BJ (cell line): ENCODE data around the gene STPG4. TPM values are rescaled to one million over a fixed set of nuclear protein-coding genes. Genes with fewer than 3 reads are reported as not detected.

Experiments used
- CTCF ChIA-PET: fragments of 350-600 bp; formaldehyde crosslinking; extraction: SDS; loops from one replicate; lab custom pipeline; 2021; ENCODE audit warnings: antibody characterized with exemption, inconsistent platforms; lab: Yijun Ruan, JAX
- POLR2A ChIA-PET: fragments of 300-600 bp; sonication (Branson Sonifier 250); formaldehyde crosslinking; extraction: SDS; loops from one replicate; lab custom pipeline; 2021; ENCODE audit warnings: antibody characterized with exemption; lab: Charles Lee
- DNase-seq: peaks from one replicate; pipeline ENCODE4 v3.0.0-alpha.2; 2011; ENCODE audit warnings: low read depth
- H3K27me3 ChIP-seq: 2 replicates; pipeline ENCODE4 v1.6.0; 2011; ENCODE audit warnings: low read length; ENCODE audit not compliant: control insufficient read depth, insufficient read depth
- H3K36me3 ChIP-seq: 2 replicates; pipeline ENCODE4 v1.5.1; 2011; ENCODE audit warnings: low read length; ENCODE audit not compliant: control insufficient read depth, insufficient read depth
- H3K4me3 ChIP-seq: 2 replicates; pipeline ENCODE4 v1.5.1; 2011; ENCODE audit warnings: low read depth, mild to moderate bottlenecking, control low read depth, low read length
- polyA plus RNA-seq: library from polyadenylated mRNA; depleted of rRNA; stranded (reverse); fragments of >200 nt; gene quantifications from 2 replicates; pipeline ENCODE4 v1.2.3, GENCODE V29; 2011
- TF ChIP-seq, protein P1 (sequence below): IDR thresholded peaks from 2 replicates; pipeline ENCODE4 v1.5.1; 2011; ENCODE audit warnings: low read depth, mild to moderate bottlenecking, control low read depth, inconsistent platforms, low read length, moderate library complexity; ENCODE audit not compliant: insufficient read depth

The STPG4 gene
- polyA plus RNA-seq, 1 experiment, result 0.06 TPM

DNA sequence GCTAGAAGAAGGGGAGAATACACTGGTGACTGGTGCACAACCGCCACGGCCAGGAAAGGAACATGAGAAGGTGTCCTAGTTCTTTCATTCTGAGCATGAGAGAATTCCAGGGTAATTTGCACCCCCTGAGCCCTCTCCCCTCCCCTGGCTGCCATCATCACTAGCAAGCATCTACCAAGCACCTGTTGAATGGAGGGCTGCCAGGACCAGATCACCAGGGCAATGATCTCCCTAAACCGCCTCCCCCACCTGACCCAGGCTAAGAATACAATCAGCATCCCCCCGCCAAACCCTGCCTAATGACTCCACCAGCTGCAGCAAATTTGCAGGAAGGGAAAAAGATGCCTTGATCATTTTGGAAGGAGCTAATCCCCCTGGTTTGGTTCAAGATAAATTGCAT lies 100.2 kb downstream of the STPG4 start:
- Histone ChIP-seq H3K4me3 (no peak overlapping the region), H3K36me3 (peaks cover 32% of the 10 kb centered on the region), H3K27me3 (no peaks in the 10 kb centered on the region)
- TF ChIP-seq, protein P1, sequence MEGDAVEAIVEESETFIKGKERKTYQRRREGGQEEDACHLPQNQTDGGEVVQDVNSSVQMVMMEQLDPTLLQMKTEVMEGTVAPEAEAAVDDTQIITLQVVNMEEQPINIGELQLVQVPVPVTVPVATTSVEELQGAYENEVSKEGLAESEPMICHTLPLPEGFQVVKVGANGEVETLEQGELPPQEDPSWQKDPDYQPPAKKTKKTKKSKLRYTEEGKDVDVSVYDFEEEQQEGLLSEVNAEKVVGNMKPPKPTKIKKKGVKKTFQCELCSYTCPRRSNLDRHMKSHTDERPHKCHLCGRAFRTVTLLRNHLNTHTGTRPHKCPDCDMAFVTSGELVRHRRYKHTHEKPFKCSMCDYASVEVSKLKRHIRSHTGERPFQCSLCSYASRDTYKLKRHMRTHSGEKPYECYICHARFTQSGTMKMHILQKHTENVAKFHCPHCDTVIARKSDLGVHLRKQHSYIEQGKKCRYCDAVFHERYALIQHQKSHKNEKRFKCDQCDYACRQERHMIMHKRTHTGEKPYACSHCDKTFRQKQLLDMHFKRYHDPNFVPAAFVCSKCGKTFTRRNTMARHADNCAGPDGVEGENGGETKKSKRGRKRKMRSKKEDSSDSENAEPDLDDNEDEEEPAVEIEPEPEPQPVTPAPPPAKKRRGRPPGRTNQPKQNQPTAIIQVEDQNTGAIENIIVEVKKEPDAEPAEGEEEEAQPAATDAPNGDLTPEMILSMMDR, result no peak
- ChIA-PET CTCF (interaction anchor here (1.4 kb wide), 1 partner anchor 19 kb away, joined by 4 read pairs; no protein-coding TSS in a partner anchor), POLR2A (interaction anchor here (1.0 kb wide), 1 partner anchor 11 kb away, joined by 3 read pairs; no protein-coding TSS in a partner anchor)
- no peak for DNase-seq

DNA sequence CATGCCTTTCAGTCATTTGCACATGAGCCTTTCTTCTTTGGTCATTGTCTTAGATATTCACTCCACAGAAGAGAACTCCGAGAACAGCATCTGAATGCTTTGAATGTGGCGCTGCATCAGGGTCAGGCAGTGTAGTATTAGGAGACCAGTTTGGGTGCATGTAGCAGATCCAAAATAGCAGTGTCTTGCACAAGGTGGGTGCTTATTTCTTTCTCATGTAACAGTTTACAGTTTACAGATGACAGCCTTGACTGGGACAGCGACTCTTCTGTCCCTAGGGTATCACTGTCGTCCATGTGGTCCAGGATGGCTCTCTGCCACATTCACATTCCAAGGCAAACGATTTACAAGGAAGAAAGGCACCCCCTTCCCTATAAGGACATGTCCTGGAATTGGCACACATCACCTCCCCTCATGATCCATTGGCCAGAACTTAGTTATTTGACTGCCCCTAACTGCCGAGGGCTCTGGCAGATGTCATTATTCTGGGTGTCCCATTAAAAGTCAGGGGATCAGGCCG lies 101.0 kb downstream of the STPG4 start:
- POLR2A ChIA-PET, result no interaction called here
- H3K36me3 ChIP-seq, result peaks cover 35% of the 10 kb centered on the region
- CTCF ChIA-PET, result no interaction called here

DNA sequence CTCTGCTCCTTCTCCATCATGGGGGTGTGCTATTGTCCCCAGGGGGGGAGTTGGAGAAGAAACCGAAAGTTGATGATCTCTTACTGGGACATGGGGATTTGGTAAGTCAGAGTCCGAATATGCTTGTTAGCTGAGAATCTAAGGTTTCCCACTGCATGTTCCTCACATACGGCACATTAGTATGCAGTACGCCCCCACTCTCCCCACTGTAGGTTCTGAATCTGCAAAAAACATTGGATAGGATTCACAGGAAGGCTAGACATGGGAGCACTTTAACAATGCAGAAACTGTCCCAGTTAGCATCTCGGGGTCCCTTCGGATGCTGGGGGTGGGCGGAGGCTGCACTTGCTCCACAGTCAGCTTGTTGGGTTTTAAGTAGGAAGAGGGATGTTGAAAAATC lies 102.3 kb downstream of the STPG4 start:
- peaks cover 37% of the 10 kb centered on the region for H3K36me3 ChIP-seq
- ChIA-PET POLR2A (no interaction called here), CTCF (no interaction called here)
- TF ChIP-seq, protein P1, result no peak
- H3K4me3 ChIP-seq, result no peak overlapping the region
- H3K27me3 ChIP-seq, result no peaks in the 10 kb centered on the region
- DNase-seq, result no peak

More for the DNA sequence above, 101.0 kb downstream of the STPG4 start:
- Histone ChIP-seq H3K27me3 (no peaks in the 10 kb centered on the region), H3K4me3 (no peak overlapping the region)
- DNase-seq, result no peak
- TF ChIP-seq, protein P1, result no peak

DNA sequence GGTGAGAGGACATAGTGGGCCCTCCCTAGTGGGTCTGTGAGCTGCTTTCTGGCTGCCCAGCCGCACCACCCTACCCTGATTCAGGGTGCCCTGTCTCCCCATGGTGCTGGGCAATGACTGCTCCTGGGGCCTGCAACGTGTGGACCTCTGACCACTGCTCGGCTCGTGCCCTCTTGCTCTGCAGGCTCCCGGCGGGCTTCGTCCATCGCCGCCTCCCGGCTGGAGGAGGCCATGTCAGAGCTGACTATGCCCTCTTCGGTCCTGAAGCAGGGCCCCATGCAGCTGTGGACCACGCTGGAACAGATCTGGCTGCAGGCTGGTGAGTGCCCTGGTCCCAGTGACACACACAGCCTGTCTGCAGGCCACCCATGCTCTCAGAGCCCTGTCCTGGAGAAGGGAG lies 103.5 kb downstream of the STPG4 start:
- POLR2A ChIA-PET, result no interaction called here
- TF ChIP-seq, protein P1, result no peak
- CTCF ChIA-PET, result no interaction called here
- Histone ChIP-seq H3K4me3 (no peak overlapping the region), H3K36me3 (peaks cover 46% of the 10 kb centered on the region), H3K27me3 (no peaks in the 10 kb centered on the region)
- DNase-seq, result no peak

DNA sequence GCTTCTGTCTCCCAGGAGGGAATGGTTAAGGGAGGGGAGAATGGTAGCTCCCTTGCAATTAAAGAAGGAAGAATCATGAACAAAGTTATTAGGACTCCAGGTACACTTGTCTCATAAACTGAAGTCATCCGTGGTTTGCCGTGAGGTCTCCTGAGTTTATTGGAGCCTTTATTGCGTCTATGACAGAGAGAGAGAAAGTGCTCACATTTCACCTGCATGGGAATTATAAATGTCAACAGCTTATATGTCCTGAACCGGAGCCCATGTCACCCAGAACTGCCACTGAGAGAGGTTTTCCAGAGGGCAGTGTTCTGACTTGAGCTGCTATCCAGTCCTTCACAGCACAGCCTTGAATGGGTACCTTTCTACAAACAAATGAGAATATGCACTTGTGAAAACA lies 104.3 kb downstream of the STPG4 start:
- H3K27me3 ChIP-seq, result no peaks in the 10 kb centered on the region
- peaks cover 53% of the 10 kb centered on the region for H3K36me3 ChIP-seq
- H3K4me3 ChIP-seq, result no peak overlapping the region
- TF ChIP-seq, protein P1, result no peak
- CTCF ChIA-PET, result no interaction called here
- POLR2A ChIA-PET, result no interaction called here
- no peak for DNase-seq
